ENCODE results near the gene LCK. TPM values are rescaled to one million over a fixed set of nuclear protein-coding genes. Genes with fewer than 3 reads are reported as not detected.

The LCK gene
- total and polyA plus RNA-seq, 9 of the 15 experiments (the other 6 are each of a cell fraction or from before 2014, with no cell fraction given), result 0.04 to 0.47 (median 0.13) TPM; not detected in 6

- TF ChIP-seq HES1 (IDR thresholded peaks at IDR 0.05; ENCODE audit: low read depth), result no peak
- TF ChIP-seq UBTF (IDR thresholded peaks at IDR 0.05; ENCODE audit: borderline replicate concordance in 1 of 2, low read depth in 2 of 2, low read length in 2 of 2), result no peak
- no peak for TF ChIP-seq NCOA1 (IDR thresholded peaks at IDR 0.05; ENCODE audit: low read depth)
- TF ChIP-seq ELF1 (tag; IDR thresholded peaks at IDR 0.05), result no peak
- TF ChIP-seq POLR2AphosphoS5 (IDR thresholded peaks at IDR 0.05; ENCODE audit: control insufficient read depth, insufficient read depth, low read depth, low read length), result no peak
- no peak for TF ChIP-seq CEBPB (tag; IDR thresholded peaks at IDR 0.05)
- TF ChIP-seq RBM22 (IDR thresholded peaks at IDR 0.05; ENCODE audit: low read depth, low read length, poor library complexity, severe bottlenecking), result peak; percentile 27
- TF ChIP-seq RBM39 (optimal IDR thresholded peaks at IDR 0.05; ENCODE audit: low read depth, low read length), result no peak
- TF ChIP-seq ZNF586 (CRISPR knock-in tag; conservative IDR thresholded peaks at IDR 0.05), result no peak
- TF ChIP-seq EP400 (IDR thresholded peaks at IDR 0.05), result no peak
- no peak for TF ChIP-seq SREBF1 (IDR thresholded peaks at IDR 0.05; ENCODE audit: borderline replicate concordance, low read depth, low read length)
- TF ChIP-seq TFE3 (CRISPR knock-in tag; IDR thresholded peaks at IDR 0.05), result no peak
- TF ChIP-seq ZNF696 (CRISPR knock-in tag; conservative IDR thresholded peaks at IDR 0.05), result no peak
- TF ChIP-seq NR1H2 (CRISPR knock-in tag; IDR thresholded peaks at IDR 0.05), result no peak
- TF ChIP-seq GABPB2 (CRISPR knock-in tag; conservative IDR thresholded peaks at IDR 0.05), result no peak
- TF ChIP-seq TFAM (CRISPR knock-in tag; conservative IDR thresholded peaks at IDR 0.05), result no peak
- TF ChIP-seq PRMT5 (CRISPR knock-in tag; IDR thresholded peaks at IDR 0.05), result no peak
- TF ChIP-seq SAP30 (IDR thresholded peaks at IDR 0.05; ENCODE audit: borderline replicate concordance, insufficient read depth, low read depth, low read length, poor library complexity, severe bottlenecking), result peak; percentile 23
- no peak for TF ChIP-seq KLF10 (CRISPR knock-in tag; IDR thresholded peaks at IDR 0.05)
- no peak for TF ChIP-seq NONO (IDR thresholded peaks at IDR 0.05; ENCODE audit: low read depth in 2 of 2, low read length in 1 of 2)
- TF ChIP-seq GTF2F1 (IDR thresholded peaks at IDR 0.05; ENCODE audit: low read depth, low read length), result no peak
- no peak for TF ChIP-seq ZNF639 (CRISPR knock-in tag; conservative IDR thresholded peaks at IDR 0.05 in 1 of 2, IDR thresholded peaks at IDR 0.05 in 1 of 2)
Measured at GRCh38 chr1:32335535-32335789, 84.4 kb downstream of the LCK start (continued).

All from K562 (cell line).